Loucy (cell line): ENCODE results near the gene OVOL1.

ENCODE experiments used
- CTCF ChIP-seq: fragments of 200-600 bp; sonication (generic); conservative IDR thresholded peaks from 2 replicates; pipeline ENCODE4 v1.5.1; 2014; ENCODE audit warnings: mild to moderate bottlenecking, antibody characterized with exemption, low read length
- EZH2phosphoT487 ChIP-seq: fragments of 200-600 bp; IDR thresholded peaks from 2 replicates; pipeline ENCODE4 v1.6.1; 2018; ENCODE audit warnings: antibody characterized with exemption, mild to moderate bottlenecking, moderate library complexity, borderline replicate concordance

GRCh38 chr11:65801153-65801987, 14.5 kb downstream of the OVOL1 start:
- TF ChIP-seq CTCF (no peak), EZH2phosphoT487 (no peak)
